ENCODE measurements around the gene TRIM72.
"Not testable (repeated sequence)": the region's sequence is repeated elsewhere in the genome, so short reads cannot be mapped to it uniquely, and the experiment has no call there.

Gene TRIM72

DNA sequence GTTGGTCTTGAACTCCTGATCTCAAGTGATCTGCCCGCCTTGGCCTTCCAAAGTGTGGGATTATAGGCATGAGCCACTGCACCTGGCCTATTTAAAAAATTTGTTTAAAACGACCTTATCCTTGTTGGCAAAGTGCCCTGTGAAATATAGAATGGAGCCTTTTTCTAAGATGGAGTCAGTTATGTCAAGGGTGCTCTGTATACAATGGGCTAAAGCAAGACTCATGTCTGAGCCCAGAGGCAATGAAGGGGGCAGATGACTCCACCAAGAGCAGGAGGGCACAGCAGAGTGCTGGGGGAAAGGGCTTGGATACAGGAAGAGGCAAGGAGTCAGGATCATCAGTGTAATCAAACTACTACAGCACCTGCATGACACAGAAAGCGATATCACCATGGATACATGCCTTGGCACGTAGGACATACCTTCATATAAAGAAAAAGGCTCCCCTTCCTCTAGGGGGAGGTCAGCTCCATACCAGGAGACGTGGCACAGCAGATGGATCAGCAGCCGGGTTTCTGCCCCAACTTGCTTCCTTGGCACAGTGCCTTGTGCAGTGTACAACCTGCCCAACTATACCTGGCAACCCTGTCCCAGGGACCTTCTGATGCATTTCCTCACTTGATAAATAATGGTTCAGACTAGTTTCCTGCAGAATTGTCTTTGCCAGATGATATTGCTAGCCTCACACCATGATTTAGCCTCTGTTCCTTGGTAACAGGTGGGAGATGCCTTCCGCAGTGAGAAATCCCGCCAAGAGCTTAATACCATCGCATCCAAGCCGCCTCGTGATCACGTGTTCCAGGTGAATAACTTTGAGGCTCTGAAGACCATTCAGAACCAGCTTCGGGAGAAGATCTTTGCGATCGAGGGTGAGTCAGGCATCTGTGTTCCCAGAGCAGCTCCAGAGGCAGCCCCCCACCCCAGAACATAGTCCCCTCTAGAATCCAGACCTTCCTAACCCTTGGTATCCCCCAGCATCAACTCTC is 61.2 kb downstream of the TRIM72 start:
- TF ChIP-seq, protein P1, sequence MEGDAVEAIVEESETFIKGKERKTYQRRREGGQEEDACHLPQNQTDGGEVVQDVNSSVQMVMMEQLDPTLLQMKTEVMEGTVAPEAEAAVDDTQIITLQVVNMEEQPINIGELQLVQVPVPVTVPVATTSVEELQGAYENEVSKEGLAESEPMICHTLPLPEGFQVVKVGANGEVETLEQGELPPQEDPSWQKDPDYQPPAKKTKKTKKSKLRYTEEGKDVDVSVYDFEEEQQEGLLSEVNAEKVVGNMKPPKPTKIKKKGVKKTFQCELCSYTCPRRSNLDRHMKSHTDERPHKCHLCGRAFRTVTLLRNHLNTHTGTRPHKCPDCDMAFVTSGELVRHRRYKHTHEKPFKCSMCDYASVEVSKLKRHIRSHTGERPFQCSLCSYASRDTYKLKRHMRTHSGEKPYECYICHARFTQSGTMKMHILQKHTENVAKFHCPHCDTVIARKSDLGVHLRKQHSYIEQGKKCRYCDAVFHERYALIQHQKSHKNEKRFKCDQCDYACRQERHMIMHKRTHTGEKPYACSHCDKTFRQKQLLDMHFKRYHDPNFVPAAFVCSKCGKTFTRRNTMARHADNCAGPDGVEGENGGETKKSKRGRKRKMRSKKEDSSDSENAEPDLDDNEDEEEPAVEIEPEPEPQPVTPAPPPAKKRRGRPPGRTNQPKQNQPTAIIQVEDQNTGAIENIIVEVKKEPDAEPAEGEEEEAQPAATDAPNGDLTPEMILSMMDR (IDR thresholded peaks at IDR 0.05; ENCODE audit: insufficient read depth, low read length, missing control alignments), result no peak
- ChIA-PET POLR2A (no interaction called here), CTCF (no interaction called here)
- no peak overlapping the region for H3K4me3 ChIP-seq (ENCODE audit: low read depth, low read length)
- no peak for DNase-seq (ENCODE audit: low read depth, low spot score)

DNA sequence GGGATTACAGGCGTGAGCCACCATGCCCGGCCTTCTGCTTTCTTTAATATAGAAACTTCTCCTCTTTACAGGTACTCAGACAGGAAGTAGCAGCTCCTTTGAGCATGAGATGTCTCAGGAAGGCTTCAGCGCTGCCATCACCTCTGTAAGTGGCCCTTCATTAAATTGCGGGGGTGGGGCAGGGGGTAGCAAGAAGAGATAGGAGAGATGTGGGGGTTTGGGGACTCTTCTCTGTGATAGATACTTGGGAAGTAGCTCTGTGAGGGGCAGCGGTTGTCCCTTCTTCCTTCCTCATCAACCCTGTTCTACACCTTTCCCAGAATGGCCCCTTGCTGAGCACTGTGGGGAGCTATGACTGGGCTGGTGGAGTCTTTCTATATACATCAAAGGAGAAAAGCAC is 62.7 kb downstream of the TRIM72 start:
- DNase-seq (ENCODE audit: low read depth, low spot score), result no peak
- ChIA-PET CTCF (no interaction called here), POLR2A (no interaction called here)
- H3K4me3 ChIP-seq (ENCODE audit: low read depth, low read length), result no peak overlapping the region
- TF ChIP-seq, protein P1 (IDR thresholded peaks at IDR 0.05; ENCODE audit: insufficient read depth, low read length, missing control alignments), result no peak

DNA sequence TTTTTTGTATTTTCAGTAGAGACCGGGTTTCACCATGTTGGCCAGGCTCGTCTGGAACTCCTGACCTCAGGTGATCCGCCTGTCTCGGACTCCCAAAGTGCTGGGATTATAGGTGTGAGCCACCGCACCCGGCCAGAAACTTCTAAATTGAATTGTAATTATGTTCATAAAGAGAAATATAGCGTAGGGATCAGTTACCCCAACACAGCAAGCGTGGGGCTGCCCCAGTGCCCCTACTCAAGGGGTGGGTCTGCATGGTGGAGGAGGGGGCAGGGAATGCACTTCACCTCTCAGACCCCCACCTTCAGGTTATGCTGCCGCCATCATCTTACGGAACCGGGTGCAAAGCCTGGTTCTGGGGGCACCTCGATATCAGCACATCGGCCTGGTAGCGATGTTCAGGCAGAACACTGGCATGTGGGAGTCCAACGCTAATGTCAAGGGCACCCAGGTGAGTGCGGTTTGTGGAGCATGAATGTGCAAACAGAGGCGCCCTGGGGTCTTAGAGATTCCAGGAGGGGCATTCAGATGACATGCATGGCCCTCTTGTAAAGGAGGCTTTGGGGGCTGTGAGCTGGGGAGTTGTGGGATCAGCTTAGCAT is 63.8 kb downstream of the TRIM72 start:
- ChIA-PET CTCF (no interaction called here), POLR2A (no interaction called here)
- TF ChIP-seq, protein P1 (IDR thresholded peaks at IDR 0.05; ENCODE audit: insufficient read depth, low read length, missing control alignments), result no peak
- no peak overlapping the region for H3K4me3 ChIP-seq (ENCODE audit: low read depth, low read length)
- no peak for DNase-seq (ENCODE audit: low read depth, low spot score)

DNA sequence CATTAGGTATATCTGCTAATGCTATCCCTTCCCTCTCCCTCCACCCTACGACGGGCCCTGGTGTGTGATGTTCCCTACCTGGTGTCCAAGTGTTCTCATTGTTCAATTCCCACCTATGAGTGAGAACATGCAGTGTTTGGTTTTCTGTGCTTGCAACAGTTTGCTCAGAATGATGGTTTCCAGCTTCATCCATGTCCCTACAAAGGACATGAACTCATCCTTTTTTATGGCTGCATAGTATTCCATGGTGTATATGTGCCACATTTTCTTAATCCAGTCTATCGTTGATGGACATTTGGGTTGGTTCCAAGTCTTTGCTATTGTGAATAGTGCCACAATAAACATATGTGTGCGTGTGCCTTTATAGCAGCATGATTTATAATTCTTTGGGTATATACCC is 64.9 kb downstream of the TRIM72 start:
- H3K4me3 ChIP-seq (ENCODE audit: low read depth, low read length); DNase-seq (ENCODE audit: low read depth, low spot score); POLR2A ChIA-PET; CTCF ChIA-PET: not testable (repeated sequence)
